HG03521 (cell line): ENCODE measurements around the gene SPZ1.
"Not testable (repeated sequence)": the region's sequence is repeated elsewhere in the genome, so short reads cannot be mapped to it uniquely, and the experiment has no call there.

Experiments used
- ATAC-seq: cut with Tn5 transposase; IDR thresholded peaks from one replicate; pipeline ENCODE4 v1.9.1; 2021; ENCODE audit warnings: mild to moderate bottlenecking, moderate library complexity; ENCODE audit not compliant: unreplicated experiment

Gene SPZ1

DNA sequence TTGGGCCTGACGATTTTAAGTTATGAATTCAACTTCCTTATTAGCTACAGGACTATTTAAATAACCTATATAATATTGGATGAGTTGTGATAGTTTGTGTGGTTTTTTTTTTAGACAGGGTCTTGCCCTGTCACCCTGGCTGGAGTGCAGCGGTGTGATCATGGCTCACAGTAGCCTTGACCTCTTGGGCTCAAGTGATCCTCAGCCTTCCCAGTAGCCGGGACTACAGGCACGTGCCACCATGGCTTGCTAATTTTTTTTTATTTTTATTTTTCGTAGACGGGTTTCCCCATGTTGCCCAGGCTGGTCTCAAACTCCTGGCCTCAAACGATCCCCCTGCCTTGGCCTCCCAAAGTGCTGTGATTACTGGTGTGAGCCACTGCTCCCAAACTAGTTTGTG lies 17.6 kb downstream of the SPZ1 start:
- ATAC-seq: no peak

DNA sequence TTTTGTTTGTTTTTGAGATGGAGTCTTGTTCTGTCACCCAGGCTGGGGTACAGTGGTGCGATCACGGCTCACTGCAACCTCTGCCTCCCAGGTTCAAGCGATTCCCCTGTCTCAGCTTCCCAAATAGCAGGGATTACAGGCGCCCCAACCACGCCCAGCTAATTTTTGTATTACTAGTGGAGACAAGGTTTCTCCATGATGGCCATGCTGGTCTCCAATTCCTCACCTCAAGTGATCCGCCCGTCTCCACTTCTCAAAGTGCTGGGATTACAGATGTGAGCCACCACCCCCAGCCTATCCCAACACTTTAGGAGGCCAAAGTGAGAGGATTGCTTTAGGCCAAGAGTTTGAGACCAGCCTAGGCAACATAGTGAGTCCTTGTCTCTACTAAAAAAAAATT lies 19.3 kb downstream of the SPZ1 start:
- no peak for ATAC-seq

DNA sequence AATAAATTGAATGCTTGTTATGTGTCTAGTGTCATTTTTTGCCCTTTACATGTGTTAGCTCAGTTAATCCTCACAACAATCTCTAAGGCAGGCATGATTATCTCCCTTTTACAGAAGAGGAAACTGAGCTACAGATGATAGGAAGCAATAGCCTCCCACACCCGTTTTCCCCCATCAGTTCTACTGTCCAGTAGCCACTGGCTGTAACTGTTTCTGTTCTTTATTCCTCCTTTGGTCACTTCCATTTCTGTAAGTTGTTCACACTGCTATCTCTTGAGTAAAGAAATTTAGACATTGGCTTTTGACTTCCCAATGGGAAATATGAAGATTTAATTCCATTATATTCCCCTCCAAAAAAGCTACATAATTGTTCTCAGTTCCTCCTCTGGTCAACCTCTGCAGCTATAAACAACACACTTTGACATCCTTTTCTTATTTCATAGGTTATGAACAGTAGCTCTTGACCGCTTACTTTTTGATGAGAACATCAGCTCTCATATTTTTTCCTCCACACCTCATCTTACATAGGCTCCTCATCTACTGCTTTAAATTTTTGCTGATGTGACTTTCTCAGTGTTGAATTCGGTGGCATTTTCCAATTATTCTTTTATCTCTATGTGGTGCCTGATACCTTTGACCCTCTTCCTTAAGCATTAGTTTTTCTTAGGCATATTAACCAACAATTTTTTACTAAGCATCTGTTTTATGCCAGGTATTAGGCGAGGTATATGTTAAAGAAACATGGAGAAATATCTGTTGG lies 21.4 kb downstream of the SPZ1 start:
- no peak for ATAC-seq

DNA sequence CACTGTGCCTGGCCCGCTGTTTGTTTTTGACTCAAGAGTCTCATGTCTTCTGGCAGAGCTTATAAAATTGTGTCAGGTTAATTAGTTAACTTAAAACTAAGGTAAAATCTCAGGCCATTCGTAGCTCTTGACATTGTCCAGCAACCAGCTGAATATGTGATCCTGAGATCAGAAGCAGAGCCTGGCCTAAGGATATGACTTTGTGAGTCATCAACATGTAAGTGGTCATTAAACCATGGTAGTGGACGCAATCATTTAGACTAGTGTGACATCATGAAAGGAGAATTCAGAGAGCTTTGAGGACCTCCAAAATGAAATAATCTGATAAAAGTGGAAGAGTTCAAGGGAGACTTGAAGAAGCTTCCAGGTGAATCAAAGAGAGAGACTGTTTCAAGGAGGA lies 23.3 kb downstream of the SPZ1 start:
- no peak for ATAC-seq

DNA sequence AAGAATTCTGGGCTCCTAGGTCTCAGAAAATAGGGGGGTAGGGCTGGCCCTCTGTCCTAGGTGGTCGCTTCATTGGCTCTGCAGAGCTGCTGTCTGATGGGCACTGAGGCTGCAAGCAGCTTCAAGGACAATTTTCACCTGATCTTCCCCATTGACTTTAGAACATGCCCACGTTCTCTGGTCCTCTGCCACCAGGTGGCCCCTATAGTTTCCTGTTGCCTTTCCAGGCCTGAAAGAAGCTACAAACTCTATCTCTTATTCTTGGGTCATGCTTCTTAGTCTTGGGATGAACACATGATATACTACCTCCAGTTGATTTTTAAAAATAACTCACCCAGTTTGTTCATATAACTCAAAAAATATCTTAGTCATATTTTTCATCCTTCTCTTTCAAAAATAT lies 26.3 kb downstream of the SPZ1 start:
- ATAC-seq: no peak

DNA sequence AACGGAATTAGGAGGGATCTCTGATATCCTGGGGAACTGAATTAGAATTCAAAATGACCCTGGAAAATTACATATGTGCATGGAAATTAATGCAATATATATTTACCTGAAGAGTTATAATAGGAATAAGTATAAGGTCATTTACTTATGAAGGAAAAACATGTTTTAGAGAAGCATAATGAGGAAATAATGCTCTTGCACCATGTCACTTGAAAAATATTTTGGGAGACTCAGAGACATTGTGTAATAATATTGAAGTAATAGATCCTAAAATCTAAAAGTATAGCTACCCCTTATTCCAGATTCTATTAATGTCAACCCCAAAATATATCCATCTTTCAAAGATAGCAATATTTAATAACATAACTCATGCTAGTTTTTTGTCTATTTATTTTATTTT lies 28.4 kb downstream of the SPZ1 start:
- ATAC-seq: no peak

DNA sequence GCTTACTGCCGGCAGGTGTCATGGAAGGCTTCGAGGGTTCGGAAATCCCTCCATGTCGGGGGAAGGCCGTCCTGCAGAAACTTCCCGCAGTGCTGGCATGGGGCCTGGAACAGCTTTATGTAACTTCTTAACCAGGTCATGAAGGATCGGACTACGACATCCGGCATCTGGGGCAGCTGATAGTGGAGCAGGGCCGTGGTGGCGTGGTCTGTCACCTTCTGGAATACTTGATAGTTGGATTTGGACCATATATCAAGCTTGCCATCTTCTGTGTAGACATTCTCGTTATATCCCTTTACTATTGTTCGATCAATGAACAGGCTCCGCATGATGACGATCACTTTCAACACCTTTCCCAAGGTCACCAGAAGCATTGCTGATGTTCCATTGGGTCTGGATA lies 31.2 kb downstream of the SPZ1 start:
- ATAC-seq: not testable (repeated sequence)

DNA sequence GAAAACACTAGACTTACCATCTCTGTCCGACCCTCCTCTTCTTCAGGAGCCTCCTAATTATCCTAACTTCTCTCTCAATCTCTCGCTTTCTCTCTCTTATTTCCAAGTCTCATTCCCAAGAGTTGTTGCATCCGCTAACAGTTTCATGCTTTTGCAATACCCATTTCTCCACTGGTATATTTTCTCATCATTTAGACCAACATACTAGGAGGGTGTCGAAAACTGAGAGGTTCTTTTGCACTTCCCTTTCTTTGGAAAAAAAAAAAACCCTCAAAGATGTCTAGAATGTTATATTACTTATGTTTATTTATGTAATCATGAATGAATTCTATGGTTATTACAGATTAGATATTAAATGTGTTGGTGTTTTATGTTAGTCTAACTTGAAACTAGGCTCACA lies 35.9 kb downstream of the SPZ1 start:
- no peak for ATAC-seq

DNA sequence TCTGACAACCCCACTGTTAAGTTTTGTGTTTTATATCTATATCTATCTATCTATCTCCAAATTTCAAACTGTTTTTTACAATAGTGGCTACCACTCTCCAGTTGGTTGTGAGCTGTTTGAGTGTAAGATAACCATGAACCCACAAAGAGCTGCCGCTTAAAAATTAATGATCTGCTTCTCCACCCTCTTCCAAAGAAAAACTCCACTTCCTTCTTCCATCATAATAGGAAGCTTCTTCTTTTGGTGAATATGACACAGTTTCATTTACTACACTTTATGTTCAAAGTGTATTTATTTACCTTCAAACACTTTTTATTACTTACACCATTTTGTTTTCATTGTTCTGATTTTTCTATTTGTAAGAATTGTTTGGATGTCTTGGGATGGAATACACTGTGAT lies 37.9 kb downstream of the SPZ1 start:
- no peak for ATAC-seq

DNA sequence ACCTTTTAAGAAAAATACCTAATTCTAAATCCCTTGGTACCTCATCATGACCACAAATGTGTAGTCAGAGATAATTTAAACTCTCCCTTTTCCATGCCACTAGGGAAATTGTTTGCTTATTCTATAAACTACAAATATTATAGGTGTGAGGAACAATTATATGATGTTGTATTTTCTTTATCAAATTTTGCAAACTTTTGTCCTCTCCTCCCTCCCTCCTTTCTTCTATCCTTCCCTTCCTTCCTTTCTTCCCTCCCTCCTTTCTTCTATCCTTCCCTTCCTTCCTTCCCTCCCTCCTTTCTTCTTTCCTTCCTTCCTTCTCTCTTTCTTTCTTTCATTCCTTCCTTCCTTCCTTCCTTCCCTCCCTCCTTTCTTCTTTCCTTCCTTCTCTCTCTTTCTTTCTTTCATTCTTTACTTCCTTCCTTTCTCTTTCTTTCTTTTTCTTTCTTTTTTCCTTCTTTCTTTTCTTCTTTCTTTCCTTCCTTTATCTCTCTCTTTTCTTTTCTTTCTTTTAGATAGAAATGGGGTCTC lies 41.2 kb downstream of the SPZ1 start:
- no peak for ATAC-seq

DNA sequence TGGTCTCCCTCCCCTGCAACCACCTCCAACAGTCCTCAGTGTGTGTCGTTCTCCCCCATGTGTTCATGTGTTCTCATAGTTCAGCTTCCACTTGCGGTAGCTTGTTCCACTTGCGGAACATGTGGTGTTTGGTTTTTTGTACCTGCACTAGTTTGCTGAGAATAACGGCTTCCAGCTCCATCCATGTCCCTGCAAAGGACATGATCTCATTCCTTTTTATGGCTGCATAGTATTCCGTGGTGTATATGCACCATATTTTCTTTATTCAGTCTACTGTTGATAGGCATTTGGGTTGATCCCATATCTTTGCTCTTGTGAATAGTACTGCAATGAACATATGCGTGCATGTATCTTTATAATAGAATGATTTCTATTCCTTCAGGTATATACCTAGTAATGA lies 45.1 kb downstream of the SPZ1 start:
- ATAC-seq: no peak

DNA sequence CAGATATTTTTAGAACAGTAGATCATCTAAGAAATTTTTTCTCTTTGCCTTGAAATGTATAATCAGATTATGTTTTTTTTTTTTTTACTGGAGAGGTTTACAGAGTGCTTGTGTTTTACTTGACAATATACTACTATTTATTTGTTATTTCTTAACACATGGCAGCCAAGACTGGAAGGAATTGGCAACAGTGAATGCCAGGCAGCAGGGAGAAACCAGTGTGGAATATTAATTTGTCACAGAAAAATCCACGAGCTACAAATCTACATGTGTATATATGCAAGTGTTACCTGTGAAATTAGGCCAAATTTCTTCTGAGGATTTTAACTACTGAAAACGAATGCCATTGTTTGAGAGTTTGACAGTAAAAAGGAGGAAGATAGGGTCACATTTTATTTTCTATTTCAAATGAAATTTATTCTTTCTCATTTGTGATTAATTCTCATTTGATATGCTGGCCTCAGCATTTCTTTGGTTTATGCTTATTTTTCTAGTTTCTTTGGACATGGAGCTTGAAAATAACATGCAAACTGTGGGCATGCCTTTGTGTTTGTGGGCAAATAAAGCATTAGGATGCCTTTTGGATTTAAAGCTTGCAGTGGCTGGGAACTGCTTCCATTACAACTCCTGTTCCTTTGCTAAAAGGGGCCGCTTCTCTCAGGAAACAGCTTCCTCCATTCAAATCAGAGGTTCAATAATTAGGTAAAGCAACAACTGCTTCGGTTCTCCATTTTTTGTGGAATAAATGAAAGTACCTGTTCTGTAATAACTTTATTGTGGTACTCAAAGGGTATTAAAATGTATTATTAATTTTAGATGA lies 49.1 kb downstream of the SPZ1 start:
- ATAC-seq: no peak

DNA sequence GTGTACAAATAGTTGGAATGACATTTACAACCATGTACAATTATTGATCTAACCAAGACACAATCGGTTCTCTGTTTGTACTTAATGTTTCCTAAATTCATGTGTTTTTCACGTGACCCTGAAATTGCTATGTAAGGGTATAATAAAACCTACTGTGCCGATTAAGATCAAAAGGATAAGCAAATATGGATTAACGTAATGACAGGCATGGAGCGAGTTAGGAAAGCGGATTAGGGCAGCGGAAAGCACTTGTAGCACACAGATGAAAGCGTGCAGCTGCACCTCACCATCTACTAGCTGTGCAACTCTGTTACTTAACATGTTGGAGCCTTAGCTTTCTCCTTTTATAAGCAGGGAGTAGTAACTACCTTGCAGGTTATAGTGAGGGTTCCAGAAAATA lies 49.7 kb downstream of the SPZ1 start:
- no peak for ATAC-seq

DNA sequence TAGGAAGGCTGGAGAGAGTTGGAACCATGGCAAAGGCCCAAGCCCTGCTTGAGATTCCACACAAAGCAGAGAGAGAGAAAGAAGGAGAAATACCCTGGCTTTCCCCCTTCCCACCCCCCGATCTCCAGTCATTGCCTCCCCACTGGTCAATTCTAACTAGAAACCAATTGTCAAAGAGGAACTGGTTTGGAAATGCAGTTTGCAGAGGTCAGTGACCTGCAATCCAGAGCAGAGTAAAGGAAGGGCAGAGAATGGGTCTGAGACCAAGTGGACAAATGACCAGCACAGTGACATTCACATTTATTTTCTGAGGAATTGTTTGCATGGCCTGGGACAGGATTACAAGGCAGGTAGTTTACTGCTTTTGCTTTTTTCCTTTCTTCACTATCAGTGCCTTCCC lies 50.6 kb downstream of the SPZ1 start:
- no peak for ATAC-seq
